ENCODE results near the gene KLF13. TPM values are rescaled to one million over a fixed set of nuclear protein-coding genes. Genes with fewer than 3 reads are reported as not detected.

KLF13 gene
- total RNA-seq, 4 donors from 2014 or later, result 18.3 to 50.2 (median 32.9) TPM

DNA sequence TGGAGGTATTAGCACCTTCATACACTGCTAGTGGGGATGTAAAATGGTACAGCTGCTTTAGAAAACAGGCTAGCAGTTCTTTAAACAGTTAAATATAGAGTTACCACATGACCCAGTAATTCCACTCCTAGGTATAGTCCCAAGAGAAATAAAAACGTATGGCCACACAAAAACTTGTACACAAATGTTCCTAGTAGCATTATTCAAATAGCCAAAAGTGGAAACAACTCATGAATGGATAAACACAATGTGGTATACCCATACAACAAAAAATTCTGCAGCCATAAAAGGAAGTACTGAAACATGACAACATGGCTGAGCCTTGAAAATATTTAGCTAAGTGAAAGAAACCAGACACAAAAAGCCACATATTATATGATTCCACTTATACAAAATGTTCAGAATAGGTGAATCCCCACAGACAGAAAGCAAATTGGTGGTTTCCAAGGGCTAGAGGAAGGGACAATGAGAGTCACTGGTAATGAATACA is 40.8 kb upstream of the KLF13 start:
- DNase-seq (no peak), ATAC-seq (no peak)
- TF ChIP-seq, protein P1, sequence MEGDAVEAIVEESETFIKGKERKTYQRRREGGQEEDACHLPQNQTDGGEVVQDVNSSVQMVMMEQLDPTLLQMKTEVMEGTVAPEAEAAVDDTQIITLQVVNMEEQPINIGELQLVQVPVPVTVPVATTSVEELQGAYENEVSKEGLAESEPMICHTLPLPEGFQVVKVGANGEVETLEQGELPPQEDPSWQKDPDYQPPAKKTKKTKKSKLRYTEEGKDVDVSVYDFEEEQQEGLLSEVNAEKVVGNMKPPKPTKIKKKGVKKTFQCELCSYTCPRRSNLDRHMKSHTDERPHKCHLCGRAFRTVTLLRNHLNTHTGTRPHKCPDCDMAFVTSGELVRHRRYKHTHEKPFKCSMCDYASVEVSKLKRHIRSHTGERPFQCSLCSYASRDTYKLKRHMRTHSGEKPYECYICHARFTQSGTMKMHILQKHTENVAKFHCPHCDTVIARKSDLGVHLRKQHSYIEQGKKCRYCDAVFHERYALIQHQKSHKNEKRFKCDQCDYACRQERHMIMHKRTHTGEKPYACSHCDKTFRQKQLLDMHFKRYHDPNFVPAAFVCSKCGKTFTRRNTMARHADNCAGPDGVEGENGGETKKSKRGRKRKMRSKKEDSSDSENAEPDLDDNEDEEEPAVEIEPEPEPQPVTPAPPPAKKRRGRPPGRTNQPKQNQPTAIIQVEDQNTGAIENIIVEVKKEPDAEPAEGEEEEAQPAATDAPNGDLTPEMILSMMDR (IDR thresholded peaks at IDR 0.05 in 4 of 5, conservative IDR thresholded peaks at IDR 0.05 in 1 of 5), result no peak
- TF ChIP-seq POLR2A (IDR thresholded peaks at IDR 0.05), result no peak
- Histone ChIP-seq H3K9me3 (no peaks in the 10 kb centered on the region), H3K36me3 (no peaks in the 10 kb centered on the region), H3K4me1 (no peaks in the 10 kb centered on the region), H3K4me3 (no peak overlapping the region), H3K27ac (no peak overlapping the region), H3K27me3 (no peaks in the 10 kb centered on the region)
- intact Hi-C loops (cut with DNase I; ENCODE audit: low total_unique reads), result no loop called here
- in situ Hi-C loops (cut with MboI; ENCODE audit: low sequenced_read_pairs in 4 of 4), result no loop called here

DNA sequence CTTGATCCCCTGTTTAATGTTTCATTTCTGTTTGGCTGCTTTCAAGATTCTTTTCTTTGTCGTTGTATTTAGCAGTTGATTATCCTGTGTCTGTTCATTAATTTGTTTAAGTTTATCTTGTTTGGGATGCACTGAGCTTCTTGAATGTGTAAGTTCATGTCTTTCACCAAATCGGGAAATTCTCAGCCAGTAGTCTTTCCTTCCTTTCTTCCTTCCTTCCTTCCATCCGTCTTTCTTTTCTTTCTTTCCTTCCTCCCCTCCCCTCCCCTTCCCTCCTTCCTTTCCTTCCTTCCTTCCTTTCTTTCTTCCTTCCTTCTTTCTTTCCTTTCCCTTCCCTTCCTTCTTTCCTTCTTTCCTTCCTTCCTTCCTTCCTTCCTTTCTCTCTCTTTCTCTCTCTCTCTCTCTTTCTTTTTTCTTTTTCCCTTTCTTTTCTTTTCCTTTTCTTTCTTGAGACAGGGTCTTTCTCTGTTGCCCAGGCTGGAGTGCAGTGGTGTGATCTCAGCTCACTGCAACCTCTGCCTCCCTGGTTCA is 35.5 kb upstream of the KLF13 start:
- Histone ChIP-seq H3K4me1 (no peaks in the 10 kb centered on the region), H3K27me3 (no peaks in the 10 kb centered on the region), H3K36me3 (no peaks in the 10 kb centered on the region), H3K4me3 (no peak overlapping the region), H3K27ac (no peak overlapping the region), H3K9me3 (no peaks in the 10 kb centered on the region)
- no peak for TF ChIP-seq POLR2A (IDR thresholded peaks at IDR 0.05)
- TF ChIP-seq, protein P1 (IDR thresholded peaks at IDR 0.05 in 4 of 5, conservative IDR thresholded peaks at IDR 0.05 in 1 of 5), result no peak
- in situ Hi-C loops (cut with MboI; ENCODE audit: low sequenced_read_pairs in 4 of 4), result no loop called here
- ATAC-seq (no peak), DNase-seq (no peak)
- intact Hi-C loops (cut with DNase I; ENCODE audit: low total_unique reads), result no loop called here

- ATAC-seq, result no peak
- TF ChIP-seq, protein P1 (IDR thresholded peaks at IDR 0.05 in 4 of 5, conservative IDR thresholded peaks at IDR 0.05 in 1 of 5), result no peak
- TF ChIP-seq POLR2A (IDR thresholded peaks at IDR 0.05), result no peak
- no peak for DNase-seq
- H3K9me3 ChIP-seq, result no peaks in the 10 kb centered on the region
- H3K36me3 ChIP-seq, result no peaks in the 10 kb centered on the region
- H3K27me3 ChIP-seq, result no peaks in the 10 kb centered on the region
- in situ Hi-C loops (cut with MboI; ENCODE audit: low sequenced_read_pairs in 4 of 4), result no loop called here
- no peak overlapping the region for H3K4me3 ChIP-seq
- intact Hi-C loops (cut with DNase I; ENCODE audit: low total_unique reads), result no loop called here
- no peak overlapping the region for H3K27ac ChIP-seq
- H3K4me1 ChIP-seq, result no peaks in the 10 kb centered on the region
Observed at GRCh38 chr15:31292391-31293015, 34.1 kb upstream of the KLF13 start.

- Histone ChIP-seq H3K9me3 (no peaks in the 10 kb centered on the region), H3K4me3 (no peak overlapping the region), H3K27ac (no peak overlapping the region), H3K4me1 (no peaks in the 10 kb centered on the region), H3K36me3 (no peaks in the 10 kb centered on the region), H3K27me3 (no peaks in the 10 kb centered on the region)
- TF ChIP-seq, protein P1 (IDR thresholded peaks at IDR 0.05 in 4 of 5, conservative IDR thresholded peaks at IDR 0.05 in 1 of 5), result no peak
- TF ChIP-seq POLR2A (IDR thresholded peaks at IDR 0.05), result no peak
- intact Hi-C loops (cut with DNase I; ENCODE audit: low total_unique reads) (no loop called here), in situ Hi-C loops (cut with MboI; ENCODE audit: low sequenced_read_pairs in 4 of 4) (no loop called here)
- DNase-seq, result no peak
- no peak for ATAC-seq
Observed at GRCh38 chr15:31293655-31294054, 33.0 kb upstream of the KLF13 start.
